ENCODE data around the gene PTCD1.

The PTCD1 gene

GRCh38 chr7:99397297-99397983 is 41.2 kb downstream of the PTCD1 start:
- Mint-ChIP-seq H3K27ac (peak overlapping the region; percentile 97), H3K36me3 (ENCODE audit: low read depth) (peaks cover 30% of the 10 kb centered on the region), H3K4me3 (no peak overlapping the region), H3K27me3 (ENCODE audit: low read depth, poor library complexity) (no peaks in the 10 kb centered on the region), H3K9me3 (no peaks in the 10 kb centered on the region), H3K4me1 (peaks cover 43% of the 10 kb centered on the region)
- DNase-seq, result no peak
- TF ChIP-seq CTCF (IDR thresholded peaks at IDR 0.05), result no peak

- no peak for TF ChIP-seq CTCF (IDR thresholded peaks at IDR 0.05)
- peaks cover 43% of the 10 kb centered on the region for H3K4me1 Mint-ChIP-seq
- no peak overlapping the region for H3K4me3 Mint-ChIP-seq
- H3K27ac Mint-ChIP-seq, result peak overlapping the region; percentile 97
- H3K9me3 Mint-ChIP-seq, result no peaks in the 10 kb centered on the region
- H3K36me3 Mint-ChIP-seq (ENCODE audit: low read depth), result peaks cover 30% of the 10 kb centered on the region
- DNase-seq, result no peak
- no peaks in the 10 kb centered on the region for H3K27me3 Mint-ChIP-seq (ENCODE audit: low read depth, poor library complexity)
Observed at GRCh38 chr7:99396418-99397296, 41.9 kb downstream of the PTCD1 start.

- Mint-ChIP-seq H3K27me3 (ENCODE audit: low read depth, poor library complexity) (no peaks in the 10 kb centered on the region), H3K4me3 (no peak overlapping the region), H3K36me3 (ENCODE audit: low read depth) (peaks cover 28% of the 10 kb centered on the region), H3K4me1 (peaks cover 43% of the 10 kb centered on the region), H3K27ac (no peak overlapping the region), H3K9me3 (no peaks in the 10 kb centered on the region)
- TF ChIP-seq CTCF (IDR thresholded peaks at IDR 0.05), result no peak
- no peak for DNase-seq
Observed at GRCh38 chr7:99395616-99396327, 42.8 kb downstream of the PTCD1 start.

GRCh38 chr7:99394188-99394502 is 44.5 kb downstream of the PTCD1 start:
- Mint-ChIP-seq H3K4me3 (peak overlapping the region; percentile 88), H3K4me1 (peaks cover 43% of the 10 kb centered on the region), H3K36me3 (ENCODE audit: low read depth) (peaks cover 22% of the 10 kb centered on the region), H3K27me3 (ENCODE audit: low read depth, poor library complexity) (no peaks in the 10 kb centered on the region), H3K9me3 (no peaks in the 10 kb centered on the region), H3K27ac (no peak overlapping the region)
- DNase-seq, result no peak
- TF ChIP-seq CTCF (IDR thresholded peaks at IDR 0.05), result no peak

DNA sequence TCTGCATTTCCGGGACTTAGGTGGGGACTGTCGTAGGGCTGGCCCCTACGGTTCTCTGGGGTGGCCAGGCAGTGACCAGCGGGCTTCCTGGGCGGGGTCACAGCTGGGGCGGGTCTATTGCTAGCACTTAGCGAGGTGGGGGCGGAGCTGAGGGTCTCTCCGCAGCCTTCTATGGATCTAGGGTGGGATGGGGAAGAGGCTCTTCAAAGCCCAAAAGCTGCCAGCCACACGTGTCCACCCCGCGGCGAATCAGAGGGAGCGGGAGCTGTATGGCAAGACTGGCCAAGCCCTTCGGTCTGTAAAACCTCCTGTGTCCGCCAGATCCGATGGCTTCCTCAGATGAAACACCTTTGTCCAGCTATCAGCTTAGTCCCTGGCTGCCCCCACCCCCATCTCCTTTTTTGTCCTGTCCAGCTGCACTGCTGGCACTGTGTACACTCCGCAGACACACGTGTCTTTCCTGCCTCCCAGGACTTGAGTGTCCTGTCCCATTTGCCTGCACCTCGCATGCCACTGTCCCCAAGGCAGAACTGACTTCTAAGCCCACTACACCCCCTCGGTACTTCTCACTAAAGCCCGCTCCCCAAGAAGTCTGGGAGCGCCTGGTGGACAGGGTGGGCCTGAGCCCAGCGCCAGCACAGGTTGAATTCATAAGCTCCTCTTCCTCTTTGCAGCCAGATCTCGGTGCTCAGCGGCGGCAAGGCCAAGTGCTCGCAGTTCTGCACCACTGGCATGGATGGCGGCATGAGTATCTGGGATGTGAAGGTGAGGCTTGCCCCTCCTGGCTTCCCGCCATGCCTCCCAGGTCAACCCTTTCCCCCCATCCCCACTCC is 45.0 kb downstream of the PTCD1 start:
- Mint-ChIP-seq H3K27ac (peak overlapping the region; percentile 98), H3K9me3 (no peaks in the 10 kb centered on the region), H3K36me3 (ENCODE audit: low read depth) (peaks cover 17% of the 10 kb centered on the region), H3K27me3 (ENCODE audit: low read depth, poor library complexity) (no peaks in the 10 kb centered on the region), H3K4me3 (peak overlapping the region; percentile 88), H3K4me1 (peaks cover 43% of the 10 kb centered on the region)
- no peak for TF ChIP-seq CTCF (IDR thresholded peaks at IDR 0.05)
- DNase-seq, result peak; percentile 88
